ENCODE measurements around the gene SIRPA. TPM values are rescaled to one million over a fixed set of nuclear protein-coding genes. Genes with fewer than 3 reads are reported as not detected.
A peak's percentile ranks its signal among the peaks of the same experiment; 100 is the strongest.

SIRPA gene
- 19.9 to 50.7 TPM (median 23.7 TPM) in 3 replicates for polyA plus RNA-seq
- polyA plus RNA-seq (2011; ENCODE audit: low read depth), result 14.5 TPM
- polyA plus RNA-seq (2011; cell fraction: cytosol; rRNA removed), result 27.2 and 34.1 TPM in 2 replicates
- polyA plus RNA-seq (2011; cell fraction: nucleus; rRNA removed), result 64.2 and 79.1 TPM in 2 replicates
- 37.4 and 48.9 TPM in 2 replicates for polyA plus RNA-seq (2012; ENCODE audit: low replicate concordance)
- polyA minus RNA-seq, result 23.1 to 84.4 TPM (median 23.5 TPM) in 3 replicates
- polyA minus RNA-seq (2011; cell fraction: cytosol; rRNA and poly(A)+ RNA removed), result 21.5 TPM
- polyA minus RNA-seq (2011; cell fraction: nucleus; rRNA and poly(A)+ RNA removed), result 35.0 and 48.7 TPM in 2 replicates

DNA sequence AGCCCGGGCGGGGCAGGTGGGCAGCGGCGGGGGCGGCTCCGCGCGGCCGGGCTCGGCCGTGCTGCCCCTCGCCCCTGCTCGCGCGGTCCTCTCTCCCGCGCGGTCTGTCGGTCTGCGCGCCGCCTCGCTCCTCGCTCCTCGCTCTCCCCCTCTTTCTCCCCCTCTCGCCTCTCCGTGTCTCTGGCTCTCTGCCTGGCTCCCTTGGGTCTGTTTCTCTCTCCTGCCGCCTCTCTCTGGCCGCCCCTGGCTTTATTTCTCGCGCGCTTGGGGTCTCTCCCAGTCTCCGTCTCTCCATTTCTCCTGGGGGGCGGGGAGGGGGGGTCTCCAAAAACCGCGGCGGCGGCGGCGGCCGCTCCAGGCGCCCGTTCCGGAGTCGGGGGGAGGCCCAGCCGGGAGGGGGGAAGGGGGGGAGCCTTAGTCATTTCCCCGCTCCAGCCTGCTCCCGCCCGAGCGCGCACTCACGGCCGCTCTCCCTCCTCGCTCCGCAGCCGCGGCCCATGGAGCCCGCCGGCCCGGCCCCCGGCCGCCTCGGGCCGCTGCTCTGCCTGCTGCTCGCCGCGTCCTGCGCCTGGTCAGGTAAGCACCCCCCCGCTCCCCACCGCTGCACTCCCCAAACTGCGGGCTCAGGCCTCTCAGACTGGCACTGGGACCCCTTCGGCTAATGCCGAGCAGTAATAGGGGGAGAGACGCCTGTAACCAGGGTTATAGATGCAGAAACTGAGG is at the start of gene SIRPA:
Gene SIRPA, plus strand, starts transcription at position 457 of the 723 bp plus-strand sequence. Its CDS starts 41 bp downstream, at position 498.
- Histone ChIP-seq H3K9me1 (ENCODE audit: control insufficient read depth, extremely low read depth, insufficient read depth, low read length) (peaks cover 4% of the 10 kb centered on the region), H3K27me3 (ENCODE audit: control insufficient read depth, extremely low read depth, insufficient read depth, low read length) (no peaks in the 10 kb centered on the region), H3K9me3 (ENCODE audit: control insufficient read depth, low read depth, low read length) (no peaks in the 10 kb centered on the region), H3K4me2 (ENCODE audit: control insufficient read depth, extremely low read depth, insufficient read depth, low read depth, low read length) (peak within 1 kb of the TSS; percentile 95), H3K4me1 (ENCODE audit: control insufficient read depth, extremely low read depth, insufficient read depth, low read length) (peaks cover 44% of the 10 kb centered on the region), H4K20me1 (ENCODE audit: control insufficient read depth, extremely low read depth, insufficient read depth, low read length) (peaks cover 13% of the 10 kb centered on the region), H3K9ac (ENCODE audit: control insufficient read depth, extremely low read depth, insufficient read depth, low read length) (peak within 1 kb of the TSS; percentile 73), H3K36me3 (ENCODE audit: control insufficient read depth in 2 of 2, extremely low read depth in 1 of 2, insufficient read depth in 2 of 2, low read length in 2 of 2) (peaks cover 0 to 9% of the 10 kb centered on the region in 2 experiments), H3K79me2 (ENCODE audit: control insufficient read depth, insufficient read depth, low read length) (peaks cover 55% of the 10 kb centered on the region), H3K4me3 (ENCODE audit: control insufficient read depth in 2 of 3, extremely low read depth in 1 of 3, insufficient read depth in 2 of 3, low read depth in 1 of 3, low read length in 3 of 3) (peak within 1 kb of the TSS; percentile 61 to 71 (median 61)), H3K27ac (ENCODE audit: control insufficient read depth, insufficient read depth, low read length) (peak within 1 kb of the TSS; percentile 59), H2AFZ (ENCODE audit: control insufficient read depth, low read length) (peak within 1 kb of the TSS; percentile 8)
- DNase-seq (ENCODE audit: low read depth, low spot score) (no peak), FAIRE-seq (no peak)
- TF ChIP-seq EZH2 (IDR thresholded peaks at IDR 0.05; ENCODE audit: low read length), result no peak
- TF ChIP-seq, protein P1, sequence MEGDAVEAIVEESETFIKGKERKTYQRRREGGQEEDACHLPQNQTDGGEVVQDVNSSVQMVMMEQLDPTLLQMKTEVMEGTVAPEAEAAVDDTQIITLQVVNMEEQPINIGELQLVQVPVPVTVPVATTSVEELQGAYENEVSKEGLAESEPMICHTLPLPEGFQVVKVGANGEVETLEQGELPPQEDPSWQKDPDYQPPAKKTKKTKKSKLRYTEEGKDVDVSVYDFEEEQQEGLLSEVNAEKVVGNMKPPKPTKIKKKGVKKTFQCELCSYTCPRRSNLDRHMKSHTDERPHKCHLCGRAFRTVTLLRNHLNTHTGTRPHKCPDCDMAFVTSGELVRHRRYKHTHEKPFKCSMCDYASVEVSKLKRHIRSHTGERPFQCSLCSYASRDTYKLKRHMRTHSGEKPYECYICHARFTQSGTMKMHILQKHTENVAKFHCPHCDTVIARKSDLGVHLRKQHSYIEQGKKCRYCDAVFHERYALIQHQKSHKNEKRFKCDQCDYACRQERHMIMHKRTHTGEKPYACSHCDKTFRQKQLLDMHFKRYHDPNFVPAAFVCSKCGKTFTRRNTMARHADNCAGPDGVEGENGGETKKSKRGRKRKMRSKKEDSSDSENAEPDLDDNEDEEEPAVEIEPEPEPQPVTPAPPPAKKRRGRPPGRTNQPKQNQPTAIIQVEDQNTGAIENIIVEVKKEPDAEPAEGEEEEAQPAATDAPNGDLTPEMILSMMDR (optimal IDR thresholded peaks at IDR 0.05 in 1 of 3, IDR thresholded peaks at IDR 0.05 in 1 of 3, conservative IDR thresholded peaks at IDR 0.05 in 1 of 3; ENCODE audit: extremely low read depth in 1 of 3, insufficient read depth in 2 of 3, low read length in 3 of 3), result no peak
- dilution Hi-C loops (cut with MboI; ENCODE audit: extremely low pct_ligation_motif_present, low sequenced_read_pairs), result no loop called here

DNA sequence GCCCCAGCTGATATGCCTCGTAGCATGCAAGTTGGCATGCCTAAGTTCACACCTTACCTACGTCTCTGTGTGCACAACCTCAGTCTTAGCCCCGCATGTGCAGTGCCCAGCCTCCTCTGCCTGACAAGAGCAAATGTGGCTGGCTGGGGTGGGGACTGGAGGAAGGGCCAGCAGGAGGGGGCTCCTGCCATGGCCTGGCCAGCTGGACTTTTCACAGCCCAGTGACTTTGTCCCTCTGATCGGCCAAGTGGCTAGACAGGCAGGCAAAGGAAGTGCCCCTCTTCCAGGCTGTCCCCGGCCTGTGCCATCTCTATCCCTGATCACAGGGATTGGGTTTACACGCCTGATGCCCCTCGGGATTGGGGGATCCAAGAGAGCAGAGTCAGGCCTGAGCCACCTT is 49.5 kb upstream of the SIRPA start:
- DNase-seq (ENCODE audit: low read depth, low spot score) (no peak), FAIRE-seq (no peak)
- dilution Hi-C loops (cut with MboI; ENCODE audit: extremely low pct_ligation_motif_present, low sequenced_read_pairs), result no loop called here
- Histone ChIP-seq H3K4me2 (ENCODE audit: control insufficient read depth, extremely low read depth, insufficient read depth, low read depth, low read length) (no peak overlapping the region), H3K4me3 (ENCODE audit: control insufficient read depth in 2 of 3, extremely low read depth in 1 of 3, insufficient read depth in 2 of 3, low read depth in 1 of 3, low read length in 3 of 3) (no peak overlapping the region), H3K4me1 (ENCODE audit: control insufficient read depth, extremely low read depth, insufficient read depth, low read length) (peaks cover 15% of the 10 kb centered on the region), H3K9me1 (ENCODE audit: control insufficient read depth, extremely low read depth, insufficient read depth, low read length) (no peaks in the 10 kb centered on the region), H3K79me2 (ENCODE audit: control insufficient read depth, insufficient read depth, low read length) (no peaks in the 10 kb centered on the region), H3K36me3 (ENCODE audit: control insufficient read depth in 2 of 2, extremely low read depth in 1 of 2, insufficient read depth in 2 of 2, low read length in 2 of 2) (no peaks in the 10 kb centered on the region), H4K20me1 (ENCODE audit: control insufficient read depth, extremely low read depth, insufficient read depth, low read length) (no peaks in the 10 kb centered on the region), H3K27ac (ENCODE audit: control insufficient read depth, insufficient read depth, low read length) (no peak overlapping the region), H3K9ac (ENCODE audit: control insufficient read depth, extremely low read depth, insufficient read depth, low read length) (no peak overlapping the region), H2AFZ (ENCODE audit: control insufficient read depth, low read length) (no peak overlapping the region), H3K9me3 (ENCODE audit: control insufficient read depth, low read depth, low read length) (no peaks in the 10 kb centered on the region), H3K27me3 (ENCODE audit: control insufficient read depth, extremely low read depth, insufficient read depth, low read length) (no peaks in the 10 kb centered on the region)
- TF ChIP-seq EZH2 (IDR thresholded peaks at IDR 0.05; ENCODE audit: low read length), result no peak
- TF ChIP-seq, protein P1 (optimal IDR thresholded peaks at IDR 0.05 in 1 of 3, IDR thresholded peaks at IDR 0.05 in 1 of 3, conservative IDR thresholded peaks at IDR 0.05 in 1 of 3; ENCODE audit: extremely low read depth in 1 of 3, insufficient read depth in 2 of 3, low read length in 3 of 3), result no peak
